Islet precursor cell (in vitro differentiated cells): ENCODE data around the gene PKP1.
A peak's percentile ranks its signal among the peaks of the same experiment; 100 is the strongest.

Source experiments
- DNase-seq: peaks from one replicate; pipeline ENCODE4 v3.0.0-alpha.2; 2018

PKP1 gene

GRCh38 chr1:201260648-201261311, 22.5 kb upstream of the PKP1 start:
- DNase-seq, result peak; percentile 42

- peak; percentile 76 for DNase-seq
Observed at GRCh38 chr1:201261771-201262547, 21.3 kb upstream of the PKP1 start.

GRCh38 chr1:201262963-201263608, 20.2 kb upstream of the PKP1 start:
- DNase-seq, result peak; percentile 54

GRCh38 chr1:201264072-201264471, 19.2 kb upstream of the PKP1 start:
- DNase-seq, result peak; percentile 22

GRCh38 chr1:201264554-201264953, 18.8 kb upstream of the PKP1 start:
- DNase-seq, result peak; percentile 23

GRCh38 chr1:201265756-201266155, 17.6 kb upstream of the PKP1 start:
- no peak for DNase-seq

- DNase-seq, result no peak
Observed at GRCh38 chr1:201266276-201266675, 17.0 kb upstream of the PKP1 start.

- DNase-seq, result peak; percentile 35
Observed at GRCh38 chr1:201266774-201267173, 16.5 kb upstream of the PKP1 start.

GRCh38 chr1:201267481-201268229, 15.7 kb upstream of the PKP1 start:
- DNase-seq, result peak; percentile 36

GRCh38 chr1:201268604-201269151, 14.6 kb upstream of the PKP1 start:
- DNase-seq, result peak; percentile 93

GRCh38 chr1:201269281-201269680, 14.0 kb upstream of the PKP1 start:
- DNase-seq, result peak; percentile 31

GRCh38 chr1:201269900-201270410, 13.4 kb upstream of the PKP1 start:
- peak; percentile 48 for DNase-seq

- peak; percentile 80 for DNase-seq
Observed at GRCh38 chr1:201270616-201271390, 12.5 kb upstream of the PKP1 start.

GRCh38 chr1:201272799-201273198, 10.5 kb upstream of the PKP1 start:
- DNase-seq, result peak; percentile 88

GRCh38 chr1:201274616-201275252, 8.6 kb upstream of the PKP1 start:
- DNase-seq, result peak; percentile 82

GRCh38 chr1:201275253-201275666, 8.0 kb upstream of the PKP1 start:
- peak; percentile 58 for DNase-seq

- no peak for DNase-seq
Observed at GRCh38 chr1:201276891-201277290, 6.4 kb upstream of the PKP1 start.

- no peak for DNase-seq
Observed at GRCh38 chr1:201277441-201277840, 5.9 kb upstream of the PKP1 start.

GRCh38 chr1:201279313-201279712, 4.0 kb upstream of the PKP1 start:
- no peak for DNase-seq

- DNase-seq, result no peak
Observed at GRCh38 chr1:201280884-201281283, 2.4 kb upstream of the PKP1 start.

- no peak for DNase-seq
Observed at GRCh38 chr1:201281573-201281972, 1.7 kb upstream of the PKP1 start.
